Astrocyte of the spinal cord (primary cell): ENCODE measurements around the gene SGMS1.

Experiments used
- DNase-seq: peaks from one replicate; pipeline ENCODE4 v3.0.0; 2011; ENCODE audit warnings: low read depth, low spot score
- H3K4me3 ChIP-seq: 2 replicates; pipeline ENCODE4 v1.5.1; 2011; ENCODE audit warnings: low read depth, mild to moderate bottlenecking, low read length, moderate library complexity
- in situ Hi-C: cut with HindIII; loops from 2 replicates; pipeline ENCODE4 v1.10.0; 2017; ENCODE audit warnings: low sequenced_read_pairs
- TF ChIP-seq, protein P1 (sequence below): IDR thresholded peaks from 2 replicates; pipeline ENCODE4 v1.5.1; 2012; ENCODE audit warnings: low read depth, mild to moderate bottlenecking, low read length, inconsistent platforms

SGMS1 gene

GRCh38 chr10:50618624-50619023, 5.1 kb downstream of the SGMS1 start:
- no peak for DNase-seq
- in situ Hi-C loops, result no loop called here
- no peak overlapping the region for H3K4me3 ChIP-seq
- TF ChIP-seq, protein P1, sequence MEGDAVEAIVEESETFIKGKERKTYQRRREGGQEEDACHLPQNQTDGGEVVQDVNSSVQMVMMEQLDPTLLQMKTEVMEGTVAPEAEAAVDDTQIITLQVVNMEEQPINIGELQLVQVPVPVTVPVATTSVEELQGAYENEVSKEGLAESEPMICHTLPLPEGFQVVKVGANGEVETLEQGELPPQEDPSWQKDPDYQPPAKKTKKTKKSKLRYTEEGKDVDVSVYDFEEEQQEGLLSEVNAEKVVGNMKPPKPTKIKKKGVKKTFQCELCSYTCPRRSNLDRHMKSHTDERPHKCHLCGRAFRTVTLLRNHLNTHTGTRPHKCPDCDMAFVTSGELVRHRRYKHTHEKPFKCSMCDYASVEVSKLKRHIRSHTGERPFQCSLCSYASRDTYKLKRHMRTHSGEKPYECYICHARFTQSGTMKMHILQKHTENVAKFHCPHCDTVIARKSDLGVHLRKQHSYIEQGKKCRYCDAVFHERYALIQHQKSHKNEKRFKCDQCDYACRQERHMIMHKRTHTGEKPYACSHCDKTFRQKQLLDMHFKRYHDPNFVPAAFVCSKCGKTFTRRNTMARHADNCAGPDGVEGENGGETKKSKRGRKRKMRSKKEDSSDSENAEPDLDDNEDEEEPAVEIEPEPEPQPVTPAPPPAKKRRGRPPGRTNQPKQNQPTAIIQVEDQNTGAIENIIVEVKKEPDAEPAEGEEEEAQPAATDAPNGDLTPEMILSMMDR, result no peak

DNA sequence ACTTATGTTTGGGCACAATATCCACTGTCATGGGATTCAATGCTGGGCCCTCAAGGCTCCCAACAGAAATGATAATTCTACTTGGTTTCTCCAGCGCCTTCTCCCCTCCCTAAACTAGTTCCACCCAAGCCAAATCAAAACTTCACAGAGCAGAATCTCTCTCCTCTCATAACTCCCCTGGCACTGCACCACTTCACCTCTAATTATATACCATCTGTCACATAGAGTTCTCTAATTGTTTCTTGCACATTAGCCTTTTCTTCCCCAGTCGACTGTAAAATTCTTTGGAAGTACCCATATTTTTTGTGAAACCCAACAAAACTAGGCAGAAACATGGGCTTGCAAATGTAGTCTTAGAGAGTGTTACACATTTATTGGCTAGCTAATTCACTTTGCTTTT, 8.1 kb downstream of the SGMS1 start:
- DNase-seq, result no peak
- no peak overlapping the region for H3K4me3 ChIP-seq
- TF ChIP-seq, protein P1, result no peak
- in situ Hi-C loops, result no loop called here

DNA sequence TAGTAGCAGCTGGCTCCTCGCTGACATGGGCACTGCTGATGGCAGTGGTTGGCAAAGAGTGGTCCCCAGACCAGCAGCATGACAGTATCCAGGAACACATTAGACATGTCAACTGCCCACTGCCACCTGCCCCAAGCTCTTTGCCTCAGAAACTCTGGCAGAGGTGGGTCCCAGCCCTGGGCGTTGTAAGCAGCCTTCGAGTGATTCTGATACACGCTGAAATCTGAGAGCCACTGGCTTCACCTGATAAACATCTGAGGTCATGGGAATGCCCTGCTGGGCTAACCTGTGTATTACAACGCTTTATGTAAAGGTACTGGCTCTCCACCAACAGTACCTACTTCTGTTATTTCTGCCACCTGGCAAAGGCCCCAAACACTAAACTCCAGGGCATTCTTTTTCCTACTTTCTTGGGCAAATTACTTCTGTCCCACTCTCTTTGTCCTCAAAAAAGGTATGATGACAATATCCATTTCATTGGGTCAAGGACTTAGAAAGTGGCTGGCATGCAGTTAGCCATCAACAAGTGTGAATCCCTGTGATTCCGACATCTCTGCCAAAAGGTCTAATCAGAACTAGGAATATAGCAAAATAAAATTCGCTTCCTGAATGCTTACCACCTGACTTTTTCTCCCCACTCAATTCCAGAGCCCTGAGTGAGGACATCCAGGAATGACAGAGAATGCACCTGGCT, 9.2 kb downstream of the SGMS1 start:
- TF ChIP-seq, protein P1, result peak; percentile 26
- no peak overlapping the region for H3K4me3 ChIP-seq
- no peak for DNase-seq
- in situ Hi-C loops, result no loop called here

- DNase-seq, result no peak
- TF ChIP-seq, protein P1, result no peak
- in situ Hi-C loops, result no loop called here
- no peak overlapping the region for H3K4me3 ChIP-seq
These were observed 9.9 kb downstream of the SGMS1 start for GRCh38 chr10:50613726-50614443.

DNA sequence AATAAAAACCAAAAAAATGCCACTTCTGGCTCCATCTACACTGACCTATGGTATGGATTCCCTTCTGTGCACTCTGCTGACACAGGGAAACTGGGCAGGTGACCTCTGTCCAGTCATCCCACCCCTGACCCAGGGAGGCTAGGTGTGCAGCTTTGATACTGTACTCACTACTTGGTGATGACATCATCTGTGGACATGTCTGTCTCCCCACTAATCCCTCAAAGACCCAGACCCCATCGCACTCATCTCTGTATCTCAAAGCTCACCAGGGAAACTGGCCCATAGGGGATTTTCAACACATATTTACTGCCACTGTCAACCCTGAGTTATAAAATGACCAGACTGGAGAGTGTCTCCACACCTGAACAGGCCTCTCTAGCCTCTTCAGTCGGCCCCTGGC, 10.6 kb downstream of the SGMS1 start:
- no peak overlapping the region for H3K4me3 ChIP-seq
- in situ Hi-C loops, result no loop called here
- TF ChIP-seq, protein P1, result no peak
- no peak for DNase-seq

DNA sequence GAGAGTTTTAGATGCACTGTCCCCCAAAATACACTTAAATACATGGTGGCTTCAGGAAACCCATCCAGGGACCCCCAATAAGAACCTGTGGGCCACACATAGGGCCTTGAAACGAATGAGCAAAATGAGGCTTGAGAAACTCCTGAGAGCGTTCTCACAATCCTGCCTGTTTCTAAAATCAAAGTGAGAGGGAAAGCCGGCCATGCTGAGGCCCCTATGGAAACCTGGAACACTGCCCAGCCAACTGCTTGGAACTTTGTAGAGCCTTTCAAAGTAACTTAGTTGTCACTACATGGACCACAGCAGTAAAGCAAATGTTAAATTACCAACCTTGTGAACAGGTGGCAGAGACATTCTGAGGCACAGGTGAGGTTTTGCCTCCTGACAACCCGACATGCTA, 13.4 kb downstream of the SGMS1 start:
- in situ Hi-C loops, result no loop called here
- H3K4me3 ChIP-seq, result no peak overlapping the region
- DNase-seq, result no peak
- TF ChIP-seq, protein P1, result no peak
